HepG2 (cell line): ENCODE results near the gene GNB1.

Experiments used
- EEA1 ChIP-seq: sonication (generic); formaldehyde crosslinking; IDR thresholded peaks from 2 replicates; pipeline ENCODE4 v1.5.1; 2020; ENCODE audit warnings: mild to moderate bottlenecking, missing genetic modification reagents, borderline replicate concordance
- POLR2A ChIP-seq, 2 experiments: IDR thresholded peaks; 2 replicates each; pipeline ENCODE4 v1.6.1; 2011; ENCODE audit warnings: low read depth in 2 of 2, low read length in 2 of 2, mild to moderate bottlenecking in 1 of 2, moderate library complexity in 1 of 2; ENCODE audit not compliant: insufficient read depth in 1 of 2
- SMAD1 ChIP-seq: sonication (generic); formaldehyde crosslinking; IDR thresholded peaks from 2 replicates; pipeline ENCODE4 v1.4.0; 2020; ENCODE audit warnings: missing genetic modification reagents, low read depth, mild to moderate bottlenecking, borderline replicate concordance
- ZFP41 ChIP-seq: sonication (generic); formaldehyde crosslinking; IDR thresholded peaks from 2 replicates; pipeline ENCODE4 v1.4.0; 2020; ENCODE audit warnings: mild to moderate bottlenecking, missing genetic modification reagents, borderline replicate concordance

DNA sequence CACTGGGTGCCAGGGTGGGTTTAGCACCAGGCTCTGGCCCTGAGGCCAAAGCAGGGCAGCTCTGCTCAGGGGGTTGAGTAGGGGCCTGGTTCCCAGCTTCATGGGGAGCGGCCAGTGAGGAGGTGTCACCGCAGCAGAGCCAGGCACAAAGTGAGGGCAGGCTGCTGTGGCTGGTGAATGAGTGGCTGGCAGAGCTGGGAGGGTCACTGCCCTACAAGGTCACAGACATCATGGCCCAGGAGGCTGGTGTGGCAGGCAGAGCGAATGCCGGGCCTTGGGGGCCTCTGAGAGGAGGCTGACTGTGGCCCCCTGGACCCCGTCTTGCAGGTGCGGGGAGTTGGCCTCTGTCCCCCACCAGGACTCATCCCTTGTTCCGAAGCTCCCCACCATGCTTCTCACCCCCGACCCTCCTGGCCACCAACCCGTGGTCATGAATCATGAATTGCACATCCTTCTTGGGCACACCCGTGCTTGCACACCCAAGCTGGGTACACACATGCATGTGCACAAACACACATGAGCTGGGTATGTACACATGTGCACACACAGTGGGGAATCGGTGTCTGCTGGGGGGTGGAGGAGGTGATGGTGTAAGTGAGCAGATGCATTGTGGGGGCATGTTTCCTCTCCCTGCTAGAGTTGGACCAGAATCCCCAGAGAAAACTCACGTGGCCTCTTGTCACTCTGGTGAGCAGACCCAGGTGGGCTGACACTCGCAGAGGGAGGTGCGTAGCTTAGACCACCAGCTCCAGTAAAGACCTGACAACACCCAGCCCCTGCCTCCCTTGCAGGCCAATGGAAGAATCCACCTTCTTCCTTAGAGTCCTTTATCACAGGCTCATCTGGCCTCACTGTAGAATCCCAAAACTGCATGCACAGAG is 4.8 kb upstream of the GNB1 start:
- TF ChIP-seq POLR2A (IDR thresholded peaks at IDR 0.05; ENCODE audit: insufficient read depth in 1 of 2, low read depth in 2 of 2, low read length in 2 of 2), result no peak
- TF ChIP-seq SMAD1 (CRISPR knock-in tag), result no peak
- no peak for TF ChIP-seq EEA1 (CRISPR knock-in tag)
- no peak for TF ChIP-seq ZFP41 (CRISPR knock-in tag)
